IMR-90 (cell line): ENCODE results near the gene YBX1. TPM values are rescaled to one million over a fixed set of nuclear protein-coding genes. Genes with fewer than 3 reads are reported as not detected.

Experiments
- ATAC-seq: fragments of 200-7000 bp; cut with Tn5 transposase; 2 replicates; pipeline ENCODE4 v1.9.1; 2020; ENCODE audit warnings: low read depth, mild to moderate bottlenecking, moderate library complexity
- BruUV-seq: library from RNA; stranded (reverse); fragments of 400-500 nt; replicated peaks from 2 replicates; lab custom pipeline; 2021; lab: Mats Ljungman, UMichigan
- CTCF ChIA-PET: fragments of 300-600 bp; formaldehyde crosslinking; extraction: SDS; loops from one replicate; lab custom pipeline; 2021; ENCODE audit warnings: antibody characterized with exemption; lab: Yijun Ruan, JAX
- POLR2A ChIA-PET: fragments of 300-600 bp; sonication (Branson Sonifier 250); formaldehyde crosslinking; loops from one replicate; lab custom pipeline; 2022; ENCODE audit warnings: antibody characterized with exemption; ENCODE audit not compliant: unreplicated experiment; lab: Charles Lee
- DNase-seq: peaks from one replicate; pipeline ENCODE4 v3.0.0; 2013
- H2AFZ ChIP-seq: replicated peaks from 2 replicates; pipeline ENCODE3; 2013; ENCODE audit warnings: low read length, mild to moderate bottlenecking; ENCODE audit not compliant: poor library complexity
- H2AK5ac ChIP-seq: 2 replicates; pipeline ENCODE4 v1.6.1; 2013; ENCODE audit warnings: low read depth, low read length, inconsistent platforms
- H2AK9ac ChIP-seq: replicated peaks from 2 replicates; pipeline ENCODE3; 2013; ENCODE audit warnings: mild to moderate bottlenecking, low read depth, low read length, moderate library complexity; ENCODE audit not compliant: poor library complexity
- H2BK120ac ChIP-seq: 2 replicates; pipeline ENCODE4 v1.6.1; 2013; ENCODE audit warnings: low read depth, low read length, inconsistent platforms
- H2BK15ac ChIP-seq: 3 replicates; pipeline ENCODE4 v1.6.1; 2013; ENCODE audit warnings: low read depth, low read length, inconsistent platforms
- H2BK20ac ChIP-seq: 2 replicates; pipeline ENCODE4 v1.6.1; 2013; ENCODE audit warnings: low read depth, mild to moderate bottlenecking, inconsistent platforms, low read length, moderate library complexity
- H2BK5ac ChIP-seq: 2 replicates; pipeline ENCODE4 v1.6.1; 2013; ENCODE audit warnings: mild to moderate bottlenecking, low read depth, low read length, inconsistent platforms; ENCODE audit not compliant: poor library complexity, severe bottlenecking
- H3K14ac ChIP-seq: replicated peaks from 2 replicates; pipeline ENCODE4 v1.6.1; 2013; ENCODE audit warnings: low read depth, low read length, inconsistent platforms
- H3K18ac ChIP-seq: 2 replicates; pipeline ENCODE4 v1.6.1; 2013; ENCODE audit warnings: low read depth, low read length, control low read depth
- H3K23ac ChIP-seq: 2 replicates; pipeline ENCODE4 v1.6.1; 2013; ENCODE audit warnings: low read depth, low read length, inconsistent platforms
- H3K27ac ChIP-seq: 2 replicates; pipeline ENCODE4 v1.5.1; 2013; ENCODE audit warnings: mild to moderate bottlenecking, control low read depth, low read length; ENCODE audit not compliant: insufficient read depth
- H3K27me3 ChIP-seq: 2 replicates; pipeline ENCODE4 v1.6.1; 2013; ENCODE audit warnings: low read length; ENCODE audit not compliant: control insufficient read depth, insufficient read depth
- H3K36me3 ChIP-seq: 2 replicates; pipeline ENCODE4 v1.6.1; 2013; ENCODE audit warnings: low read length, mixed read lengths; ENCODE audit not compliant: control insufficient read depth, insufficient read depth
- H3K4ac ChIP-seq: 2 replicates; pipeline ENCODE4 v1.6.1; 2013; ENCODE audit warnings: low read depth, low read length, inconsistent platforms
- H3K4me1 ChIP-seq: 2 replicates; pipeline ENCODE4 v1.6.1; 2013; ENCODE audit warnings: low read length, mixed read lengths; ENCODE audit not compliant: control insufficient read depth, insufficient read depth
- H3K4me2 ChIP-seq: 2 replicates; pipeline ENCODE4 v1.6.1; 2013; ENCODE audit warnings: low read depth, mild to moderate bottlenecking, control low read depth, low read length, moderate library complexity
- H3K4me3 ChIP-seq: 2 replicates; pipeline ENCODE4 v1.5.1; 2013; ENCODE audit warnings: low read depth, mild to moderate bottlenecking, control low read depth, low read length, moderate library complexity; ENCODE audit not compliant: insufficient read depth
- H3K56ac ChIP-seq: 2 replicates; pipeline ENCODE4 v1.6.1; 2013; ENCODE audit warnings: low read length, inconsistent platforms; ENCODE audit not compliant: insufficient read depth; ENCODE audit errors: extremely low read depth
- H3K79me1 ChIP-seq, 2 experiments: 2 replicates each; pipeline ENCODE4 v1.6.1; 2013; ENCODE audit warnings: low read length in 2 of 2, inconsistent platforms in 1 of 2, low read depth in 1 of 2
- H3K9ac ChIP-seq: 2 replicates; pipeline ENCODE4 v1.6.1; 2013; ENCODE audit warnings: low read depth, low read length, control low read depth
- H3K9me1 ChIP-seq: 2 replicates; pipeline ENCODE4 v1.6.1; 2013; ENCODE audit warnings: low read length, inconsistent platforms; ENCODE audit not compliant: insufficient read depth
- H3K9me3 ChIP-seq: 2 replicates; pipeline ENCODE4 v1.6.1; 2013; ENCODE audit warnings: low read length; ENCODE audit not compliant: control insufficient read depth, insufficient read depth
- H4K20me1 ChIP-seq: 2 replicates; pipeline ENCODE4 v1.6.1; 2013; ENCODE audit warnings: low read length, inconsistent platforms; ENCODE audit not compliant: insufficient read depth
- H4K5ac ChIP-seq: 2 replicates; pipeline ENCODE4 v1.6.1; 2013; ENCODE audit warnings: mild to moderate bottlenecking, low read depth, low read length, control low read depth
- H4K8ac ChIP-seq, 2 experiments: 2 replicates each; pipeline ENCODE4 v1.6.1; 2013; ENCODE audit warnings: low read depth in 2 of 2, low read length in 2 of 2, control low read depth in 1 of 2, inconsistent platforms in 1 of 2
- H4K91ac ChIP-seq: 2 replicates; pipeline ENCODE4 v1.6.1; 2013; ENCODE audit warnings: low read depth, low read length, inconsistent platforms; ENCODE audit not compliant: insufficient read depth
- BHLHE40 ChIP-seq: fragments of 150-350 bp; IDR thresholded peaks from 2 replicates; pipeline ENCODE4 v1.6.1; 2016; ENCODE audit warnings: mild to moderate bottlenecking, low read depth, low read length
- CHD1 ChIP-seq: IDR thresholded peaks from 2 replicates; pipeline ENCODE4 v1.6.1; 2012; ENCODE audit warnings: low read depth, low read length, improper control_type of control experiment
- FOS ChIP-seq: fragments of 150-350 bp; IDR thresholded peaks from 2 replicates; pipeline ENCODE4 v1.6.1; 2016; ENCODE audit warnings: low read depth, low read length
- MAFK ChIP-seq: IDR thresholded peaks from 2 replicates; pipeline ENCODE4 v1.6.1; 2012; ENCODE audit warnings: low read depth, low read length, improper control_type of control experiment
- MAZ ChIP-seq: IDR thresholded peaks from 2 replicates; pipeline ENCODE4 v1.6.1; 2012; ENCODE audit warnings: low read depth, mild to moderate bottlenecking, low read length, improper control_type of control experiment, moderate library complexity, borderline replicate concordance
- MXI1 ChIP-seq: IDR thresholded peaks from 2 replicates; pipeline ENCODE4 v1.6.1; 2012; ENCODE audit warnings: low read depth, mild to moderate bottlenecking, low read length, moderate library complexity, borderline replicate concordance
- NFE2L2 ChIP-seq: fragments of 150-350 bp; IDR thresholded peaks from 2 replicates; pipeline ENCODE4 v1.6.1; 2016; ENCODE audit warnings: low read depth, mild to moderate bottlenecking, low read length
- POLR2A ChIP-seq: IDR thresholded peaks from 2 replicates; pipeline ENCODE4 v1.6.1; 2012; ENCODE audit warnings: mild to moderate bottlenecking, low read depth, low read length
- RAD21 ChIP-seq: IDR thresholded peaks from 2 replicates; pipeline ENCODE4 v1.6.1; 2012; ENCODE audit warnings: low read length, improper control_type of control experiment
- RCOR1 ChIP-seq: IDR thresholded peaks from 2 replicates; pipeline ENCODE4 v1.6.1; 2012; ENCODE audit warnings: mild to moderate bottlenecking, low read length, improper control_type of control experiment; ENCODE audit not compliant: insufficient replicate concordance
- RFX5 ChIP-seq: IDR thresholded peaks from 2 replicates; pipeline ENCODE4 v1.8.0; 2012; ENCODE audit warnings: low read depth, mild to moderate bottlenecking, low read length, moderate library complexity
- SMC3 ChIP-seq: fragments of 150-350 bp; IDR thresholded peaks from 2 replicates; pipeline ENCODE4 v1.6.1; 2016; ENCODE audit warnings: low read depth, mild to moderate bottlenecking, antibody characterized with exemption, low read length, moderate library complexity
- WGBS, 2 experiments: methylation state at CpG; one replicate each; pipeline versions ENCODE4 v1.1.5 to v1.1.7; 2013; ENCODE audit warnings: missing lambda C conversion rate in 2 of 2; ENCODE audit not compliant: insufficient read length in 1 of 2; ENCODE audit errors: extremely low coverage in 2 of 2; 5-methylcytosine and 5-hydroxymethylcytosine counted together
- dilution Hi-C: fragments of 300-500 bp; cut with HindIII; formaldehyde crosslinking; loops from one replicate; pipeline ENCODE4 v1.14.3; 2018; ENCODE audit warnings: low sequenced_read_pairs; ENCODE audit not compliant: unreplicated experiment
- in situ Hi-C: fragments of 300-500 bp; cut with MboI; formaldehyde crosslinking; loops from 3 replicates; pipeline ENCODE4 v1.14.3; 2019; ENCODE audit warnings: low sequenced_read_pairs, inconsistent platforms, mixed read lengths
- intact Hi-C: fragments of 100-400 bp; cut with micrococcal nuclease; formaldehyde crosslinking; loops from 2 replicates; pipeline ENCODE4 v1.10.0; 2022
- polyA plus RNA-seq, 3 experiments: library from polyadenylated mRNA; depleted of rRNA; stranded (reverse); fragments of >200 nt; gene quantifications; 2 replicates each; pipeline ENCODE4 v1.2.3, GENCODE V29; 2012; ENCODE audit warnings: low replicate concordance in 1 of 3
- total RNA-seq: library from RNA; depleted of rRNA; stranded (reverse); fragments of >200 nt; gene quantifications from 2 replicates; pipeline ENCODE4 v1.2.3, GENCODE V29; 2012
- TF ChIP-seq, protein P1 (sequence below): conservative IDR thresholded peaks from 2 replicates; pipeline ENCODE4 v1.5.1; 2012; ENCODE audit warnings: mild to moderate bottlenecking, low read depth, low read length, improper control_type of control experiment
- TF ChIP-seq, protein P2 (sequence below): fragments of 150-350 bp; IDR thresholded peaks from 2 replicates; pipeline ENCODE4 v1.6.1; 2017; ENCODE audit warnings: mild to moderate bottlenecking, antibody characterized with exemption, low read length, low read depth
- TF ChIP-seq, protein P3 (sequence below): fragments of 150-350 bp; IDR thresholded peaks from 2 replicates; pipeline ENCODE4 v1.6.1; 2016; ENCODE audit warnings: low read depth, mild to moderate bottlenecking, low read length, moderate library complexity, borderline replicate concordance

YBX1 gene
- total and polyA plus RNA-seq, 2 of the 4 experiments (the other 2 are of a cell fraction): 605 to 843 TPM

DNA sequence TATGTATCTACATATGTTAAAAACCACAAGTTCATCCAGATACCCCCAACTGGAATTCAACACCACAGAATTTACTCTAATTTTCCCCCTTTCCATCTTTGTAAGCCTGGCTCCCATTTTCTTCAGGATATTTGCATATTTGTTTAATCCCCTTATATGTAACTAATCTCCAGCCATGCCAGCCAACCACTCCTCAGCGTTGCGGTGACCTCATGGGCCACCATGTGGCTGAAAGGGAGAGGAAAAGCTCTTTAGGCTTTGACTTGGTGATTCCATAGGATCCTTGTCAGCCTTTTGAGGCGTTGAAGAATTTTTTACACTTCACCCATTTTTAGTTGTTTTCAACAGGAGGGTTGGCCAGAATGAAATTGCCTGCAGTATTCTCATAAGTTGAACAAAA lies 47.8 kb downstream of the YBX1 start:
- Histone ChIP-seq H3K18ac (no peak overlapping the region), H3K4ac (no peak overlapping the region), H3K9ac (no peak overlapping the region), H3K14ac (no peak overlapping the region), H3K4me2 (no peak overlapping the region), H3K79me1 (no peaks in the 10 kb centered on the region), H4K20me1 (no peaks in the 10 kb centered on the region), H3K23ac (no peak overlapping the region), H3K27ac (no peak overlapping the region), H2BK120ac (no peak overlapping the region), H4K5ac (no peak overlapping the region), H3K9me3 (no peaks in the 10 kb centered on the region), H3K36me3 (no peaks in the 10 kb centered on the region), H4K91ac (no peak overlapping the region), H3K4me1 (no peaks in the 10 kb centered on the region), H2AFZ (no peak overlapping the region), H3K27me3 (no peaks in the 10 kb centered on the region; the same call in 1 of the 2 replicates), H2BK20ac (no peak overlapping the region), H2AK9ac (no peak overlapping the region), H3K4me3 (no peak overlapping the region), H2BK5ac (no peak overlapping the region), H2AK5ac (no peak overlapping the region), H3K56ac (no peak overlapping the region), H4K8ac (no peak overlapping the region), H2BK15ac (no peak overlapping the region), H3K9me1 (no peaks in the 10 kb centered on the region)
- no peak for DNase-seq
- no peak for TF ChIP-seq MXI1
- no peak for TF ChIP-seq MAFK
- no peak for TF ChIP-seq NFE2L2
- TF ChIP-seq, protein P1, sequence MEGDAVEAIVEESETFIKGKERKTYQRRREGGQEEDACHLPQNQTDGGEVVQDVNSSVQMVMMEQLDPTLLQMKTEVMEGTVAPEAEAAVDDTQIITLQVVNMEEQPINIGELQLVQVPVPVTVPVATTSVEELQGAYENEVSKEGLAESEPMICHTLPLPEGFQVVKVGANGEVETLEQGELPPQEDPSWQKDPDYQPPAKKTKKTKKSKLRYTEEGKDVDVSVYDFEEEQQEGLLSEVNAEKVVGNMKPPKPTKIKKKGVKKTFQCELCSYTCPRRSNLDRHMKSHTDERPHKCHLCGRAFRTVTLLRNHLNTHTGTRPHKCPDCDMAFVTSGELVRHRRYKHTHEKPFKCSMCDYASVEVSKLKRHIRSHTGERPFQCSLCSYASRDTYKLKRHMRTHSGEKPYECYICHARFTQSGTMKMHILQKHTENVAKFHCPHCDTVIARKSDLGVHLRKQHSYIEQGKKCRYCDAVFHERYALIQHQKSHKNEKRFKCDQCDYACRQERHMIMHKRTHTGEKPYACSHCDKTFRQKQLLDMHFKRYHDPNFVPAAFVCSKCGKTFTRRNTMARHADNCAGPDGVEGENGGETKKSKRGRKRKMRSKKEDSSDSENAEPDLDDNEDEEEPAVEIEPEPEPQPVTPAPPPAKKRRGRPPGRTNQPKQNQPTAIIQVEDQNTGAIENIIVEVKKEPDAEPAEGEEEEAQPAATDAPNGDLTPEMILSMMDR: no peak
- no peak for TF ChIP-seq FOS
- no peak for TF ChIP-seq RFX5
- TF ChIP-seq RCOR1: no peak
- TF ChIP-seq SMC3: no peak
- no peak for TF ChIP-seq MAZ
- no peak for TF ChIP-seq POLR2A
- no peak for TF ChIP-seq CHD1
- TF ChIP-seq, protein P2, sequence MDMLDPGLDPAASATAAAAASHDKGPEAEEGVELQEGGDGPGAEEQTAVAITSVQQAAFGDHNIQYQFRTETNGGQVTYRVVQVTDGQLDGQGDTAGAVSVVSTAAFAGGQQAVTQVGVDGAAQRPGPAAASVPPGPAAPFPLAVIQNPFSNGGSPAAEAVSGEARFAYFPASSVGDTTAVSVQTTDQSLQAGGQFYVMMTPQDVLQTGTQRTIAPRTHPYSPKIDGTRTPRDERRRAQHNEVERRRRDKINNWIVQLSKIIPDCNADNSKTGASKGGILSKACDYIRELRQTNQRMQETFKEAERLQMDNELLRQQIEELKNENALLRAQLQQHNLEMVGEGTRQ: no peak
- TF ChIP-seq, protein P3, sequence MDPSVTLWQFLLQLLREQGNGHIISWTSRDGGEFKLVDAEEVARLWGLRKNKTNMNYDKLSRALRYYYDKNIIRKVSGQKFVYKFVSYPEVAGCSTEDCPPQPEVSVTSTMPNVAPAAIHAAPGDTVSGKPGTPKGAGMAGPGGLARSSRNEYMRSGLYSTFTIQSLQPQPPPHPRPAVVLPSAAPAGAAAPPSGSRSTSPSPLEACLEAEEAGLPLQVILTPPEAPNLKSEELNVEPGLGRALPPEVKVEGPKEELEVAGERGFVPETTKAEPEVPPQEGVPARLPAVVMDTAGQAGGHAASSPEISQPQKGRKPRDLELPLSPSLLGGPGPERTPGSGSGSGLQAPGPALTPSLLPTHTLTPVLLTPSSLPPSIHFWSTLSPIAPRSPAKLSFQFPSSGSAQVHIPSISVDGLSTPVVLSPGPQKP: no peak
- no peak for TF ChIP-seq RAD21
- no peak for TF ChIP-seq BHLHE40
- ChIA-PET CTCF (no interaction called here), POLR2A (no interaction called here)
- dilution Hi-C loops: no loop called here
- ATAC-seq: no peak
- in situ Hi-C loops: no loop called here
- no CpG with 5 or more reads among the region's 3 CpGs for WGBS, 2 experiments
- no TSS peak for BruUV-seq
- intact Hi-C loops: no loop called here
